AG04449 (cell line): Measurements from ENCODE around the gene CARHSP1.

Source experiments
- CTCF ChIA-PET: fragments of 350-600 bp; formaldehyde crosslinking; extraction: SDS; loops from one replicate; lab custom pipeline; 2021; ENCODE audit warnings: antibody characterized with exemption; lab: Yijun Ruan, JAX
- POLR2A ChIA-PET: fragments of 400-600, 350-600 bp; formaldehyde crosslinking; extraction: SDS; loops from one replicate; lab custom pipeline; 2020; ENCODE audit warnings: antibody characterized with exemption, inconsistent platforms; lab: Yijun Ruan, JAX
- DNase-seq: peaks from one replicate; pipeline ENCODE4 v3.0.0-alpha.2; 2010; ENCODE audit warnings: low read depth, low spot score
- H3K4me3 ChIP-seq: 2 replicates; pipeline ENCODE4 v1.5.1; 2011; ENCODE audit warnings: low read depth, mild to moderate bottlenecking, control low read depth, low read length
- TF ChIP-seq, protein P1 (sequence below): IDR thresholded peaks from one replicate; pipeline ENCODE4 v1.5.1; 2011; ENCODE audit warnings: mild to moderate bottlenecking, moderate library complexity, low read length, control low read depth, inconsistent platforms; ENCODE audit not compliant: insufficient read depth; ENCODE audit errors: missing control alignments

CARHSP1 gene

DNA sequence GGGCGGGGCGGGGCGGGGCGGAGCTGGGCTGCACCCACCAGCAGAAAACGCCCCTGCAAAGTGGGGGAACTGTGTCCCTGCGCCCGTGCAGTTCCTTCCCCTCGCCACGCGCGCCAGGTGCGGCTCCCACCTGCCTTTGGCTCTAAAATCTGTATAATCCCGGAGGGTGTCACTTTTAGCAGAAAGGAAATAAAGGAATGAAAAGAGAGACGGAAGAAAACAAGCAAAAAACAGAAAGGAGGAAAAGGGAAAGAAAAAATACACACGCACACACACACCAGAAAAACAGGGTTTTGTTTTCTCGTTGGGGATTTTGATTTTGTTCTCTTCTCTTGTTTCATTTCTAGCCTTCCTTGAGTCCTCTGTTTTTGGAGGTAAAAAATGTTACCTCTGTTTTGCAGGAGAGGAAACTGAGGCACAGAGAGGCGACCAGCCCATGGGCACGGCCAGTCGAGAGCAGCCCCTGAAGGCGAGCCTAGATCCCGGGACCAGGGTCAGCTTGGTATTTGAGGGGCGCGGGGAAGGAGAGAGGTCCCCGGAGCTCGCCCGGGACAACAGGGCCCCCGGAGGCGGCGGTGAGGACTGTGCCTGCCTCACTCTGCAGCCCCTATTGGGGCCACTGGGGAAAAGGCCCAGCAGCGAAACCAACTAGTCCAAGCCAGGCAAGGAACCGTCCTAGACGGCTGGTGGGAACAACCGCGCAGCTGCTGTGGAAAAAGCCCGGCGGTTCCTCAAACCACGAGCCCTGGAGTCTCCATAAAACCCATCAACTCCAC is 594 bp upstream of the CARHSP1 start:
- no peak for DNase-seq
- CTCF ChIA-PET = interaction anchor here (0.6 to 6.2 kb wide), 4 partner anchors 11 to 208 kb away, joined by 3 to 66 read pairs (median 4); partner anchors contain the start of gene LITAFD
- TF ChIP-seq, protein P1, sequence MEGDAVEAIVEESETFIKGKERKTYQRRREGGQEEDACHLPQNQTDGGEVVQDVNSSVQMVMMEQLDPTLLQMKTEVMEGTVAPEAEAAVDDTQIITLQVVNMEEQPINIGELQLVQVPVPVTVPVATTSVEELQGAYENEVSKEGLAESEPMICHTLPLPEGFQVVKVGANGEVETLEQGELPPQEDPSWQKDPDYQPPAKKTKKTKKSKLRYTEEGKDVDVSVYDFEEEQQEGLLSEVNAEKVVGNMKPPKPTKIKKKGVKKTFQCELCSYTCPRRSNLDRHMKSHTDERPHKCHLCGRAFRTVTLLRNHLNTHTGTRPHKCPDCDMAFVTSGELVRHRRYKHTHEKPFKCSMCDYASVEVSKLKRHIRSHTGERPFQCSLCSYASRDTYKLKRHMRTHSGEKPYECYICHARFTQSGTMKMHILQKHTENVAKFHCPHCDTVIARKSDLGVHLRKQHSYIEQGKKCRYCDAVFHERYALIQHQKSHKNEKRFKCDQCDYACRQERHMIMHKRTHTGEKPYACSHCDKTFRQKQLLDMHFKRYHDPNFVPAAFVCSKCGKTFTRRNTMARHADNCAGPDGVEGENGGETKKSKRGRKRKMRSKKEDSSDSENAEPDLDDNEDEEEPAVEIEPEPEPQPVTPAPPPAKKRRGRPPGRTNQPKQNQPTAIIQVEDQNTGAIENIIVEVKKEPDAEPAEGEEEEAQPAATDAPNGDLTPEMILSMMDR = no peak
- H3K4me3 ChIP-seq = peak overlapping the region; percentile 55
- POLR2A ChIA-PET = interaction anchor here (0.7 to 1.5 kb wide), 5 partner anchors 9 to 25 kb away, joined by 3 to 7 read pairs (median 5); no protein-coding TSS in a partner anchor

DNA sequence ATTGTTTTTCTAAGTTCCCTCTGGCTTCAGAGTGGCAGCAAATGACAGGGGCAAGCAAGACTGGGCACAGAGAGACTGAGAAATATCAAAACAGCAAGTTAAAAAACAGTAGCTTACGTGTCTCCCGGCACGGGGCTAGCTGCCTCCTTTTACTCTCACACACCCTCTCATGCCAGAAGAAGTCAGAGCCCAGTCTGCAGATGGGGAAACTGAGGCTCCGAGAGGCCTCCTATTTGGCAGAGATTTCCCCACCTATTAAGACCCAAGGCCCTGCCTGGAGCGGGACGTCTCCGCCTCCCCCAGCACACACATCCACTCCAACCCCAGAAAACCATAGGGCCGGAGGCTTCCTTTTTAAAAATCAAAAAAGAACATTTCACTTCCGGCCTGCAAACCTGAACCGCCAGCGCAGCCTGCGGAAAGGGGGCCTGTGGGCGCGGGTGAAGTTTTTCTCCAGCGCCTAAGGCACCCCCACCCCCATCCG is 832 bp downstream of the CARHSP1 start:
- ChIA-PET CTCF (interaction anchor here (6.2 kb wide), 1 partner anchor 12 kb away, joined by 66 read pairs; the partner anchor contains the start of gene LITAFD), POLR2A (interaction anchor here (0.7 to 1.5 kb wide), 3 partner anchors 8 to 18 kb away, joined by 3 to 7 read pairs (median 5); no protein-coding TSS in a partner anchor)
- no peak for DNase-seq
- peak overlapping the region; percentile 80 for H3K4me3 ChIP-seq
- TF ChIP-seq, protein P1 = no peak

DNA sequence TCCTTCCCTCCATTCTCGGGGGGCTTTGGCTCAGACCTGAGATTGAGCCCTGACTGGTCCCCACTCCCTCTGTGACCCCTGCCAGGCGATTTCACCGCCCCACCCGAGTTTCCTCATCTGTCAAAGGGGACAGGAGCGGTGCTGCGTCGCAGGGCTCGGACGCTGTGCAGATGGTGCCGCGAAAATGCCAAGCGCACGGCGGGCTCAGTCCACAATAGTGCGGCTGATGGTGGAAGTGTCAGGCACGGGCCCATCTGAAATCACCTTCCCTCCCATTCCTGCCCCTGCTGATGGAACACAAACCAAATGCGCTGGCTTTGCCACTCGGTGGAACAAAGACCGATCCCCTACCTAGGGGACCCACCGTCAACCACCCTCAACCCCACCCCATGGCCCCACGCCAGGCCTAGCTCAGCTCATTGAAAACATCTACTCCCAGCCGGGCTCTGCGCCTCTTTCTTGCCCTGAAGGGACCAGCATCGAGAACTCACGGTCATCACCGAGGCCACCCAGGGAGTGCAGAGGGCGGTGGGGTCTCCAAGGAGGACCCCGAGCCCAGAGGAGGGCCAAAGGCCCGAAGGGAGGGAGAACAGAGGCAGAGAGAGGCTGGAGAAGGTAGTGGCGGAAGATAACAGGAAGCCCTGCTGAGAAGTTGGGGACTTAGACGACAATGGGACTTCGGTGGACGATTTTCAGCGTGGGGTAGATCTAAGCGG is 1.4 kb downstream of the CARHSP1 start:
- H3K4me3 ChIP-seq = peak overlapping the region; percentile 80
- CTCF ChIA-PET = interaction anchor here (6.2 to 6.5 kb wide), 2 partner anchors 12 to 13 kb away, joined by 36 to 66 read pairs; partner anchors contain the start of gene LITAFD
- POLR2A ChIA-PET = no interaction called here
- TF ChIP-seq, protein P1 = no peak
- no peak for DNase-seq

DNA sequence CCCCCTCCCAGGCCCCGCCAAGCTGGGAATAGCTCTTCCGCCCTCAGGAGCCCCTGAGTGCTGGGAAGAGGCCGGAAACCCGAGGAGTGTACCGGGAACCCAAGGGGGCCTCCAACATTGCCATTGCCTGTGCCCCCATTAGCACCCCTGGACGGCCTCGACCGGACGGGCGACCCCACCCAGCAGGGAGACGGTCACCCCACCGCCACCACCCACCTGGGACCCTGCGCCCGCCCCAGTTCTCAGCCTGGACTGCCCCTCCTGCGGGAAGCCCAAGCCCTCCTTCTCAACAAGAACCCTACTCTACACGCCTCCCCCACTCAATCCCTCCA is 2.0 kb downstream of the CARHSP1 start:
- ChIA-PET CTCF (interaction anchor here (0.6 to 6.5 kb wide), 2 partner anchors 11 to 13 kb away, joined by 5 to 36 read pairs; no protein-coding TSS in a partner anchor), POLR2A (no interaction called here)
- peak overlapping the region; percentile 80 for H3K4me3 ChIP-seq
- TF ChIP-seq, protein P1 = no peak
- DNase-seq = no peak

DNA sequence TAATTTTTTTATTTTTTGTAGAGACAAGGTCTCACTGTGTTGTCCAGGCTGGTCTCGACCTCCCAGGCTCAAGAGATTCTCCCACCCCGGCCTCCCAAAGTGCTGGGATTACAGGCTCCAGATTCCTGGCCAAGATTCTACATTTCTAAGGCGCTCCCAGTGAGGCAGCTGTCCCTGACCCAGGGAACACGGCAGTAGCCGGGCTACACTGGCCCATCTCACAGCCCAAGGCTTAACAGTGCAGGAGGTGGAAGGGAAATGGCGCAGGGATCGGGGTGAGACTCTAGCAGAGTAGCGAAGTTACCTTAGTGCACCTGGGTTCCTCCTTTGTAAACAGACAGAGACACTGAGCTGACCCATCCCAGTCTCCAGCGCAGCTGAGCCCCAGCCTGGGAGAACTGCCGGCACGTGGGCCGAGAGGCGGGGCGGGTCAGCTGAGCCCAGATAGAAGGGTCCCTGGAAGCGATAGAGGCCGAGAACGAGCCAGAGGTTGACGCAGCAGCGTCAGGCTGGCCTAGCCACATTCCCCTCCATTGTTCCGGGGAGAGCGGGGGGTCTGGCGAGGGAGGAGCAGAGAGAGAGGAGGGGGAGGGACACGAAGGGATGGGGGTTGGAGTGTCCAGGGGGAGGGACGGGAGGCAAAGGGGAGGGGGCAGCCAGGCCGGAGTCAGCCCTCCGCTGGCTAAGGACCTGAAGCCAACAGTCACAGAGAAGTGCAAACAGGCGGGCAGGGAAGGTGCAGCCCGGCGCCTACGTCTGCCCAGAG is 2.5 kb downstream of the CARHSP1 start:
- H3K4me3 ChIP-seq = peak overlapping the region; percentile 80
- CTCF ChIA-PET = interaction anchor here (0.6 to 6.5 kb wide), 3 partner anchors 8 to 13 kb away, joined by 5 to 36 read pairs (median 7); no protein-coding TSS in a partner anchor
- TF ChIP-seq, protein P1 = no peak
- DNase-seq = no peak
- POLR2A ChIA-PET = no interaction called here
